ENCODE measurements around the gene SMOC1. TPM values are rescaled to one million over a fixed set of nuclear protein-coding genes. Genes with fewer than 3 reads are reported as not detected.

The SMOC1 gene
- total RNA-seq, 4 donors from 2014 or later, result 0.72 to 3.1 (median 1.6) TPM

DNA sequence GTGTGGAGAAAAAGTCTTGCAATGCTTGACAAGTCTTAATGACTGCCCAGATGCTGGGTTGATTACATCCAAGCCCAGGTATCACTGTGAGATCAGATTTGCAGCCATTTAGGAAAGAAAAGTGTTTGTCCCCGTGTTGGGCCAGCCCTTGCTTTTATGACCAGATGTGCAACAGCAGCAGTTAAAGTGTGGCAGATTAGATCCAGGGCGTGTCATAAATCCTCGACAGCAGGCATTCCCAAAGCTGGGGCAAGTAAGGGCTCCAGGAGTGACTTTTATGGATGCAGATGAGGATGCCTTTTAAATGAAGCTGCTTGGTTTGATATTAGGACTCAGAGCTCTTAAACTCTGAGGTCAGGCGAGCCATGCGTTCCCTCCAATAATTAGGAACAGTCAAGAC, 1.7 kb downstream of the SMOC1 start:
- no peak overlapping the region for H3K4me3 ChIP-seq
- H3K9me3 ChIP-seq, result no peaks in the 10 kb centered on the region
- TF ChIP-seq, protein P1, sequence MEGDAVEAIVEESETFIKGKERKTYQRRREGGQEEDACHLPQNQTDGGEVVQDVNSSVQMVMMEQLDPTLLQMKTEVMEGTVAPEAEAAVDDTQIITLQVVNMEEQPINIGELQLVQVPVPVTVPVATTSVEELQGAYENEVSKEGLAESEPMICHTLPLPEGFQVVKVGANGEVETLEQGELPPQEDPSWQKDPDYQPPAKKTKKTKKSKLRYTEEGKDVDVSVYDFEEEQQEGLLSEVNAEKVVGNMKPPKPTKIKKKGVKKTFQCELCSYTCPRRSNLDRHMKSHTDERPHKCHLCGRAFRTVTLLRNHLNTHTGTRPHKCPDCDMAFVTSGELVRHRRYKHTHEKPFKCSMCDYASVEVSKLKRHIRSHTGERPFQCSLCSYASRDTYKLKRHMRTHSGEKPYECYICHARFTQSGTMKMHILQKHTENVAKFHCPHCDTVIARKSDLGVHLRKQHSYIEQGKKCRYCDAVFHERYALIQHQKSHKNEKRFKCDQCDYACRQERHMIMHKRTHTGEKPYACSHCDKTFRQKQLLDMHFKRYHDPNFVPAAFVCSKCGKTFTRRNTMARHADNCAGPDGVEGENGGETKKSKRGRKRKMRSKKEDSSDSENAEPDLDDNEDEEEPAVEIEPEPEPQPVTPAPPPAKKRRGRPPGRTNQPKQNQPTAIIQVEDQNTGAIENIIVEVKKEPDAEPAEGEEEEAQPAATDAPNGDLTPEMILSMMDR (IDR thresholded peaks at IDR 0.05), result no peak
- TF ChIP-seq POLR2A (IDR thresholded peaks at IDR 0.05) (no peak), EP300 (IDR thresholded peaks at IDR 0.05) (no peak)
- no peaks in the 10 kb centered on the region for H3K36me3 ChIP-seq
- H3K4me1 ChIP-seq, result peaks cover 11% of the 10 kb centered on the region
- DNase-seq (ENCODE audit: low spot score in 2 of 2), result no peak
- H3K27me3 ChIP-seq, result peaks cover 49% of the 10 kb centered on the region
- WGBS, result 46% methylated on average over 5 of the region's 5 CpGs
- H3K27ac ChIP-seq, result no peak overlapping the region

DNA sequence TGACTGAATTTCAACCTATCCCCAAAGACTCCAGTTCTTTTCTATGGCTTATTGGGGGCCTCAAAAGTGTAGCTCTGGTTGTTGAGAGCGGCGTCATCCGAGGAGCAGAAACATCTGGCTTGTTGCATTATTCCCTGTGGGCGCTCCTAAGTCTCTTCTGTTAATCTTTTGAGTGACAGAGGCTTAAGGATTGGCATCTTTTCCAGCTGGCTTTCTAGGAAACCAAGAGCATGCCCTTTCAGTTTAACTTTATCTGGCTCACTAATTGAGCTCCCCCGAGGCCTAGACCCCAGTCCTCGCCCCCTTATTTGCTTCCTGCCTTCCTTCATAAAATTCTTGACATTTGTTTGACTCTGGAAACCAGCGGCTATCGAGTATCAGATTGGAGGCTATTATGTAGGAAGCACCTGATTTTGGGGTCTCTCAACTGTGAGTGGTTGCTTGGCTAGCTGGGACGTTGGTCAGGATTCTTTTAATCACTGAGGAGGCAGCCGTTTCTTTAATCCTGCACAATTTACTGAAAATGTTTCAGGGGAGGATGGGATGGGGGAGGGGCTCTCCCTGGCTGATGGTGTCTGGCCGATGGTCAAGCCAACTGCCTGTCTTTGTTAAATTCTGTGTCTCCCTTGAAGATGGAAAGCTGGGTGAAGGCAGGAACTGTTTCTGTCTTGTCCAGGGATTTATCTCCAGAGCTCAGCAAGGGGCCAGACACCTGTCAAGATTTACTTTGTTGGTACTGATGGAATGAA, 3.1 kb downstream of the SMOC1 start:
- DNase-seq (ENCODE audit: low spot score in 2 of 2), result no peak
- no peak for TF ChIP-seq POLR2A (IDR thresholded peaks at IDR 0.05)
- no peak for TF ChIP-seq POLR2AphosphoS5 (IDR thresholded peaks at IDR 0.05)
- TF ChIP-seq, protein P1 (IDR thresholded peaks at IDR 0.05), result no peak
- no peak for TF ChIP-seq EP300 (IDR thresholded peaks at IDR 0.05)
- Histone ChIP-seq H3K4me3 (no peak overlapping the region), H3K4me1 (peaks cover 11% of the 10 kb centered on the region), H3K9me3 (no peaks in the 10 kb centered on the region), H3K36me3 (no peaks in the 10 kb centered on the region), H3K27ac (no peak overlapping the region), H3K27me3 (peaks cover 49% of the 10 kb centered on the region)
- 29% methylated on average over 11 of the region's 11 CpGs for WGBS

DNA sequence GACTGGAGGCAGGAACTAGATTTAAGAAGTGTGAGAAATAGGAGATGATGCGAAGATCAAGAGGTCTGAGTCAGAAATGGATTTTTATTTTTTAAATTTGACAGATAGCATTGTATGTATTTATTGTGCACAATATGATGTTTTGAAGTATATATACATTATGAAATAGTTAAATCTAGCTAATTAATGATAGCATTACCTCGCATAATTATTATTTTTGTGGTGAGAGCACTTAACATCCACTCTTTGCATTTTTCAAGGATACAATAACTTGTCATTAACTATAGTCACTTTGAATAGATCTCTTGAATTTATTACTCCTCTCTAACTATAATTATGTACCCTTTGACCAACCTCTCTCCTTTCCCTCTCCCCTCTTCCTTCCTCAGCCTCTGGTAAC, 3.7 kb downstream of the SMOC1 start:
- no peak overlapping the region for H3K4me3 ChIP-seq
- H3K4me1 ChIP-seq, result peaks cover 11% of the 10 kb centered on the region
- H3K27me3 ChIP-seq, result peaks cover 45% of the 10 kb centered on the region
- no peak overlapping the region for H3K27ac ChIP-seq
- no peaks in the 10 kb centered on the region for H3K9me3 ChIP-seq
- TF ChIP-seq EP300 (IDR thresholded peaks at IDR 0.05) (no peak), POLR2A (IDR thresholded peaks at IDR 0.05) (no peak), POLR2AphosphoS5 (IDR thresholded peaks at IDR 0.05) (no peak)
- TF ChIP-seq, protein P1 (IDR thresholded peaks at IDR 0.05), result no peak
- 79% methylated on average over 2 of the region's 2 CpGs for WGBS
- DNase-seq (ENCODE audit: low spot score in 2 of 2), result no peak
- no peaks in the 10 kb centered on the region for H3K36me3 ChIP-seq

DNA sequence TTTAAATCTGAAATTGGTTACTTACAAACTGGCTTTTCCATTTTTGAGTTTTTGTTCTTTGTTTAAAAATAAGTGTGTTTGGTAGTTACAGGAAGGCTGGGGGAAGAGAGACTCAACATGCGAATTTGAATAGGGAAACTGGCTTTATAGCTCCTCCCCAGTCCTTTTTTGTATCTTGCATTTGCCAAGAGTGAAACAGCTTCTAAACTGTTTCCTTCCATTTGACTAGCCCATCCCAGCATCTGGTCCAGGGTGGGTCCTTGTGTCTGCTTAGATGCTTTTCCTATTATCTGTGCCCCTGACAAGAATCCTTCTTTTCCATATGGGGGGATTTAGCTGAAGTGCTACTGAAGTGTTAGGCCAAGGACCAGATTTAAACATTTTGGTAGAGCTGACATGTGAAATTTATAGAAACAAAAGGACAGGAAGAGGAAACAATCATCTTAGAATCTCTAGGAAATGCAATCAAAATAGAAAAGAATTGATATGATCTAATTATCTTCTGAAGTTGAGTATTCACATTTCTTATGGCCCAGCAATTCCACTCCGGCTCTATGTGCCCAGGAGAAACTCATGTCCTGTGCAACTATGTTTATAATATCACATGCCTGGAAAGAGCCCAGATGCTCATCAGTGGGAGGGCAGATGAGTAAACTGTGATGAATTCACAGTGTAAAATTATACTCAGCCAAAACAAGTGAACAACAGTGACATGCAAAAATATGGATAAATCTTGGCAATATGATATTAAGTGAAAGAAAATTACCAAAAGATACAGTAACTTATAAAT, 7.4 kb downstream of the SMOC1 start:
- peaks cover 8% of the 10 kb centered on the region for H3K27me3 ChIP-seq
- H3K27ac ChIP-seq, result no peak overlapping the region
- no peaks in the 10 kb centered on the region for H3K36me3 ChIP-seq
- H3K4me3 ChIP-seq, result no peak overlapping the region
- DNase-seq (ENCODE audit: low spot score in 2 of 2), result no peak
- no peaks in the 10 kb centered on the region for H3K9me3 ChIP-seq
- TF ChIP-seq, protein P1 (IDR thresholded peaks at IDR 0.05), result no peak
- TF ChIP-seq EP300 (IDR thresholded peaks at IDR 0.05), result no peak
- TF ChIP-seq POLR2AphosphoS5 (IDR thresholded peaks at IDR 0.05), result no peak
- TF ChIP-seq POLR2A (IDR thresholded peaks at IDR 0.05), result no peak
- no peaks in the 10 kb centered on the region for H3K4me1 ChIP-seq
- 58% methylated on average over 2 of the region's 2 CpGs for WGBS

Measured in suprapubic skin (tissue), 4 donors.